Stimulated activated memory B cell treated with anti-CD40 and anti-IgM and Interleukin-4, amounts not matched to agents 10 μg/mL and 1 μg/mL and 100 μg/mL, for 72 hours (primary cell): ENCODE data around the gene IDI1.

ENCODE experiments used
- ATAC-seq: fragments of 150-1000 bp; cut with Tn5 transposase; 2 replicates; pipeline ENCODE4 v1.10.0; 2021
- H3K27ac Mint-ChIP-seq: one replicate; pipeline ENCODE4 v1.8.0; 2022; ENCODE audit warnings: mild to moderate bottlenecking, mixed read lengths
- H3K27me3 Mint-ChIP-seq: one replicate; pipeline ENCODE4 v1.8.0; 2022; ENCODE audit warnings: mixed read lengths
- H3K36me3 Mint-ChIP-seq: one replicate; pipeline ENCODE4 v1.8.0; 2022; ENCODE audit warnings: mixed read lengths
- H3K4me1 Mint-ChIP-seq: one replicate; pipeline ENCODE4 v1.8.0; 2022; ENCODE audit warnings: mixed read lengths
- H3K4me3 Mint-ChIP-seq: one replicate; pipeline ENCODE4 v1.8.0; 2022; ENCODE audit warnings: mild to moderate bottlenecking, moderate library complexity, mixed read lengths
- H3K9me3 Mint-ChIP-seq: one replicate; pipeline ENCODE4 v1.8.0; 2022; ENCODE audit warnings: mixed read lengths

Gene IDI1

DNA sequence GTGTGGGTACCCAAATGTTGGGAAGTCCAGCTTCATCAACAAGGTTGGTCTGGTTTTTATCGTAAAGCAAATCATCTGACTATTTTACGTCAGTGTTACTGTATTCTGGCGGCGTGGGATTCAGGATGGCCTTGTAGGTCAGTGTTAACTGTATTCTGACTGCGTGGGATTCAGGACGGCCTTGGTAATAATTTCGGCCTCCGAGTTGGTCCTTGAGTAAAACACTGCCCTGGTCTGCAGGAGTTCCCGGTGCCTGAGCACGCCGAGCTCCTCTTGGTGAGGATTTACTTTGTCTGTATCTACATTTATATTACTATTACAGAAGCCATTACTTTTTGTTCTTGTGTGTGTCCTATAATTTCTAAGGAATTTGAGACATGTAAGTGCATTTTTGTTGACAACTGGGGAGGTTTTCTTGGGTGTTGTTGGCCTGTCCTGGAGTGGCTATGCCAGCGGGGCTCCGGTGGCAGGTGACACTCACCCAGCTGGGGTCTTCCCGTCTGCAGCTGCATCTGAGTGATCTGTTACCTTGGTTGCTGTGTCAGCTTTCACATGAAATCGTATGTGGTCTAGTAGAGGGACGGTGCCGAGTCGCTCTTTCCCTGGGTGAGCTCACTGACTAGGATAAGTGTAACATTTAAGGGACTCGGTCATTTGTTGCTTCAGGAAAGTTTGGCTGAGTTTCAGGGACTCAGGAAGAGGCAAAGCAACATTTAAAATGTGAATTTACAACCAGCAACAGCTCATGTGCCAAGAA lies 51.5 kb downstream of the IDI1 start:
- no peak overlapping the region for H3K27ac Mint-ChIP-seq
- peaks cover 86% of the 10 kb centered on the region for H3K36me3 Mint-ChIP-seq

DNA sequence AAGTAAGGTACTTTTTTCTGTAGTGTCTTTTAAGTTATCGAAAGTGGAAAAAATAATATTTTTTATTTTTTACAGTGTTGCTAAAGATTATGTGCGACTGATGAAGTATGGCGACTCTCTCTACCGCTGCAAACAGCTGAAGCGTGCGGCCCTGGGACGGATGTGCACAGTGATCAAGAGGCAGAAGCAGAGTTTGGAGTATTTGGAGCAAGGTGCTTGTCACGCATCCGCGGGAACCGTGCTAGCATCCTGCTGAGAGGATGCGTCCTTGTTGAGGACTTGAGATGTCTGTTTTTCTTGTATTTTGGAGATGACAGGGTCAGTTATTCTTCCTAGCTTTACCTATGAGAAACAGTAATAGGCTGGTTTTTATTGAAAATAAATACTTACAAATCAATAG lies 52.9 kb downstream of the IDI1 start:
- no peaks in the 10 kb centered on the region for H3K9me3 Mint-ChIP-seq
- peaks cover 73% of the 10 kb centered on the region for H3K36me3 Mint-ChIP-seq
- no peak for ATAC-seq
- H3K27ac Mint-ChIP-seq, result no peak overlapping the region
- peaks cover 15% of the 10 kb centered on the region for H3K4me1 Mint-ChIP-seq
- no peaks in the 10 kb centered on the region for H3K27me3 Mint-ChIP-seq
- no peak overlapping the region for H3K4me3 Mint-ChIP-seq

More for the DNA sequence above, 51.5 kb downstream of the IDI1 start:
- Mint-ChIP-seq H3K4me3 (no peak overlapping the region), H3K27me3 (no peaks in the 10 kb centered on the region), H3K4me1 (peaks cover 13% of the 10 kb centered on the region), H3K9me3 (peaks cover 7% of the 10 kb centered on the region)
- no peak for ATAC-seq

DNA sequence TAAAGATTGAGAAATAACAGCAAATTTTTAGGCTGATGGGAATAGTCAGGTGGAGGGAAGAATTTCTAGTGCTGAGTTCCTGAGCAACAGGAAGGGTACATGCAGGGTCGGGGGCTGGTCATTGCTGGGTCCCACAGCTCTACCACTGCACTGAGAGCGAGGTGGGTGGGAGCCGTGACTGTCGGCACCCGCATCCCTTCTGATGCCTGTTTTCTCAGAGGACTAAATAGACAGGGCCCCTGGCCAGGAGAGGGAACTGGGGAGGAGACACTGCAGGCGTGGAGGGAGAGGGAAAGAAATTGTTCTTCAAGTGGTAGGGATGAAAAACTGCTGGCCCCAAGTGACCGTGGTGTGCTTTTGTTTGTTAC lies 53.4 kb downstream of the IDI1 start:
- H3K4me3 Mint-ChIP-seq, result no peak overlapping the region
- no peak for ATAC-seq
- H3K4me1 Mint-ChIP-seq, result peaks cover 18% of the 10 kb centered on the region
- H3K9me3 Mint-ChIP-seq, result no peaks in the 10 kb centered on the region
- H3K36me3 Mint-ChIP-seq, result peaks cover 73% of the 10 kb centered on the region
- H3K27me3 Mint-ChIP-seq, result no peaks in the 10 kb centered on the region
- peak overlapping the region; percentile 38 for H3K27ac Mint-ChIP-seq

DNA sequence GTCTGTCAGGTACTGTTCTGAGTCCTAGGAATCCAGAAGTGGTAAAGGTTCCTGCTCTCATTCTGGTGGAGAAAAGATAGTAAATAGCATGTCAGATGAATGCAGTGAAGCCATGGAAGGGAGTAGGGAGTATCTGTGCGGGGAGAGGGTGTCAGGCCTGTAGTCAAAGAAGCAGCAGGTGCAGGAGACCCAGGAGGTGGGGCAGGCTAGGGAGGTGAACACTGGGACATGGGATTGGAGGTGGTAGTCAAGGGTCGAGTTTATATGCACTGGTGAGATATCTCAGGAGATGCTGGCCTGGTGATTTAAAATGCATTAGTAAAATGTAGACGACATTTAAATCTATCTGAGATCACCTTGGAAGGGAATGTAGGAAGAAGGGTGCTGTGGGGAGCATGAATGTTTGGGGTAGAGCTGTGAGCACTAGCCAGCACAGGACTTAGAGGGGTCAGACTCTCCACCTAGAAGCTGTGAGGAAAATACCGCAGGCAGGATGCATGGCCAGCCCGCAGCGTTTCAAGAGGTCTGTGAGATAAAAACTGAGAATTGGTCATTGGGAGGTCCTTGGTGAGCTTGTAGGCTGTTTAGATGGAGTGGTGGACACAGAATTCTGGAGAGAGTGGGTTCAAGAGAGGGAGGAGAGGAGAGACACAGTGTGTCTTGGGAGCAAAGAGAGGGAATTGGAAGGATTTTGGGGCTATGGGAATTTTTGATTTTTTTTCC lies 53.9 kb downstream of the IDI1 start:
- no peak overlapping the region for H3K4me3 Mint-ChIP-seq
- H3K27ac Mint-ChIP-seq, result peak overlapping the region; percentile 38

DNA sequence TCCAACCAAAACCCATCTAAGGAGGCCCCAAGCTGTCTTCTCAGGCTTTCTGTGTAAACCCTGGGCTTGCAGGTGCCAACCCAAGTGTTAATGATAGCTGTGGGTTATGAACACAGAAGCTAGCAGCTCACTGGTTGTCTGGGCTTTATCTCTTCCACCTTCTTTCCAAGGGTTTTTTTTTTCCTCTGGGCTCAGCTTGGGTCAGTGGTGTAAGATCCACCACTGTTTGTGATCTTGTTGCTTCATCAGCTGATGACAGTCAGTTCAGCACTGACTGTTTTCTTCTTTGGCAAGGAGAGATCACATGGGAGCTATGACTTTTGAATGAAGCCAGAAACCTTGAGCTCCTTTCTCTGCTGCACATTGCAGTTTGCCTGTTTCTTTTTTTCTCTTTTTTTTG lies 56.0 kb downstream of the IDI1 start:
- Mint-ChIP-seq H3K9me3 (no peaks in the 10 kb centered on the region), H3K36me3 (peaks cover 64% of the 10 kb centered on the region), H3K4me1 (peaks cover 40% of the 10 kb centered on the region), H3K27me3 (no peaks in the 10 kb centered on the region), H3K4me3 (no peak overlapping the region), H3K27ac (peak overlapping the region; percentile 48)
- no peak for ATAC-seq

More for the DNA sequence above, 53.9 kb downstream of the IDI1 start:
- peaks cover 23% of the 10 kb centered on the region for H3K4me1 Mint-ChIP-seq
- H3K36me3 Mint-ChIP-seq, result peaks cover 73% of the 10 kb centered on the region
- no peaks in the 10 kb centered on the region for H3K27me3 Mint-ChIP-seq
- no peak for ATAC-seq
- no peaks in the 10 kb centered on the region for H3K9me3 Mint-ChIP-seq

DNA sequence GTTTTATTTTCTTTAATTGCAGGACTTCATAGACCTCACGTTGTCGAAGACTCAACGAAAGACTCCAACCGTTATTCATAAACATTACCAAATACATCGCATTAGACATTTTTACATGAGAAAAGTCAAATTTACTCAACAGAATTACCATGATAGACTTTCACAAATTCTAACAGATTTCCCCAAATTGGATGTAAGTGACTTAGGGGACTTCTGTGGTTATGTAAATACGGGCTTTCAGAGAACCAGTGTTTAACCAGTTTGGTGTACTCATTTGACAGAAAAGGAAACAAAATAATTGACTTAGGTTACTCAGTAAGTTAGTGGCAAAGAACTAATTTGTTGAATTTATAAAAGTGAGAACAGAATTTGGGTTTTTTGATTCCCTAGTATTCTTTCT lies 56.5 kb downstream of the IDI1 start:
- Mint-ChIP-seq H3K9me3 (no peaks in the 10 kb centered on the region), H3K36me3 (peaks cover 60% of the 10 kb centered on the region), H3K27ac (peak overlapping the region; percentile 48), H3K4me1 (peaks cover 43% of the 10 kb centered on the region), H3K27me3 (no peaks in the 10 kb centered on the region), H3K4me3 (no peak overlapping the region)
- no peak for ATAC-seq

DNA sequence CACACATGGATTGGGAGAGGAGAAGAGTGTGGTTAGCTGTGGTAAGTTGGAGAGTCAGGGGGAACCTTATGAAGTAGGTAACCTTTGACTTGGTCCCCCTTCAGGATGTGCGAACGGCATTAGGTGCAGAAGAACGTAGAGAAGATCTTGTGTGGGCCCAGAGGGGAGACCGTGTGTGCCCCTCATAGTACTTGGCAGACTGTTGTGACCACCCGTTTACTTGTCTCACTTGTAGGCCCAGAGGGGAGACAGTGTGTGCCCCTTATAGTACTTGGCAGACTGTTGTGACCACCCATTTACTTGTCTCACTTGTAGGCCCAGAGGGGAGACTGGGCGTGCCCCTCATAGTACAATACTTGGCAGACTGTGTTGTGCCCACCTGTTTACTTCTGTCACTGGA lies 58.1 kb downstream of the IDI1 start:
- peak overlapping the region; percentile 45 for H3K4me3 Mint-ChIP-seq
- H3K27me3 Mint-ChIP-seq, result no peaks in the 10 kb centered on the region
- no peak overlapping the region for H3K27ac Mint-ChIP-seq
- peaks cover 44% of the 10 kb centered on the region for H3K36me3 Mint-ChIP-seq
- ATAC-seq, result no peak
- no peaks in the 10 kb centered on the region for H3K9me3 Mint-ChIP-seq
- H3K4me1 Mint-ChIP-seq, result peaks cover 54% of the 10 kb centered on the region
